Esophagus (tissue), 2 donors: ENCODE data around the gene PHACTR3. TPM values are rescaled to one million over a fixed set of nuclear protein-coding genes. Genes with fewer than 3 reads are reported as not detected.
"Not testable (repeated sequence)": the region's sequence is repeated elsewhere in the genome, so short reads cannot be mapped to it uniquely, and the experiment has no call there.

ENCODE experiments used
- H3K27ac ChIP-seq, 2 donors: one replicate each; pipeline ENCODE4 v1.5.1; 2013; ENCODE audit warnings: low read depth in 2 of 2, mild to moderate bottlenecking in 2 of 2, inconsistent platforms in 1 of 2, low read length in 1 of 2, moderate library complexity in 1 of 2
- H3K27me3 ChIP-seq, 2 donors: one replicate each; pipeline ENCODE4 v1.6.1; 2013; ENCODE audit warnings: low read length in 2 of 2, control low read depth in 1 of 2, mild to moderate bottlenecking in 1 of 2; ENCODE audit not compliant: insufficient read depth in 2 of 2, control insufficient read depth in 1 of 2
- H3K36me3 ChIP-seq, 2 donors: one replicate each; pipeline ENCODE4 v1.6.1; 2013; ENCODE audit warnings: low read length in 1 of 2; ENCODE audit not compliant: control insufficient read depth in 2 of 2, insufficient read depth in 2 of 2
- H3K4me1 ChIP-seq, 2 donors: one replicate each; pipeline ENCODE4 v1.6.1; 2013; ENCODE audit warnings: low read length in 1 of 2; ENCODE audit not compliant: control insufficient read depth in 2 of 2, insufficient read depth in 2 of 2
- H3K4me3 ChIP-seq, 2 donors: one replicate each; pipeline ENCODE4 v1.5.1; 2013; ENCODE audit warnings: low read length in 2 of 2, mild to moderate bottlenecking in 2 of 2, low read depth in 1 of 2, moderate library complexity in 1 of 2
- H3K9me3 ChIP-seq, 2 donors: one replicate each; pipeline ENCODE4 v1.6.1; 2013; ENCODE audit warnings: mild to moderate bottlenecking in 2 of 2, low read depth in 1 of 2, low read length in 1 of 2, moderate library complexity in 1 of 2; ENCODE audit not compliant: control insufficient read depth in 2 of 2, insufficient read depth in 1 of 2
- WGBS, 2 donors: extraction: QIAGEN DNeasy Blood & Tissue Kit; methylation state at CpG; one replicate each; pipeline ENCODE4 v1.1.7; 2013; 5-methylcytosine and 5-hydroxymethylcytosine counted together
- polyA plus RNA-seq, 2 donors: library from polyadenylated mRNA; stranded (reverse); fragments of 200-250 nt; gene quantifications; one replicate each; pipeline ENCODE4 v1.2.3, GENCODE V29; 2013
- donor health status: healthy with polysubstance abuse.
- donor health status: Bipolar disorder and iron deficiency.

The PHACTR3 gene
- polyA plus RNA-seq, 2 donors = 0.27 to 0.83 TPM

GRCh38 chr20:59850018-59850641, 245.8 kb downstream of the PHACTR3 start:
- no peak overlapping the region for H3K4me3 ChIP-seq

GRCh38 chr20:59856526-59856925, 252.2 kb downstream of the PHACTR3 start:
- H3K36me3 ChIP-seq, H3K9me3 ChIP-seq, H3K4me3 ChIP-seq, H3K27ac ChIP-seq, H3K27me3 ChIP-seq, H3K4me1 ChIP-seq: not testable (repeated sequence)
- 100% methylated on average over 1 of the region's 1 CpG; no CpG with 5 or more reads in 1 of the 2 donors for WGBS, 2 donors

More at GRCh38 chr20:59850018-59850641, 245.8 kb downstream of the PHACTR3 start:
- Histone ChIP-seq H3K36me3 (no peaks in the 10 kb centered on the region), H3K27ac (no peak overlapping the region), H3K4me1 (no peaks in the 10 kb centered on the region), H3K9me3 (no peaks in the 10 kb centered on the region), H3K27me3 (no peaks in the 10 kb centered on the region)
- WGBS, 2 donors = 63 to 70% methylated on average over 7 of the region's 7 CpGs

GRCh38 chr20:59856941-59857340, 252.6 kb downstream of the PHACTR3 start:
- 89 to 95% methylated on average over 5 of the region's 5 CpGs for WGBS, 2 donors
- H3K27me3 ChIP-seq, H3K4me3 ChIP-seq, H3K9me3 ChIP-seq, H3K4me1 ChIP-seq, H3K27ac ChIP-seq, H3K36me3 ChIP-seq: not testable (repeated sequence)

GRCh38 chr20:59857966-59858365, 253.6 kb downstream of the PHACTR3 start:
- H3K9me3 ChIP-seq = no peaks in the 10 kb centered on the region
- whole genome bisulfite sequencing, 2 donors = 90 to 95% methylated on average over 2 of the region's 2 CpGs
- no peaks in the 10 kb centered on the region for H3K4me1 ChIP-seq
- no peak overlapping the region for H3K4me3 ChIP-seq
- H3K36me3 ChIP-seq = no peaks in the 10 kb centered on the region
- no peaks in the 10 kb centered on the region for H3K27me3 ChIP-seq
- H3K27ac ChIP-seq = no peak overlapping the region

- Histone ChIP-seq H3K27me3 (no peaks in the 10 kb centered on the region), H3K27ac (no peak overlapping the region), H3K36me3 (no peaks in the 10 kb centered on the region), H3K4me3 (no peak overlapping the region), H3K9me3 (no peaks in the 10 kb centered on the region), H3K4me1 (no peaks in the 10 kb centered on the region)
- 88 to 90% methylated on average over 5 of the region's 5 CpGs for WGBS, 2 donors
Measured at GRCh38 chr20:59858425-59858824, 254.1 kb downstream of the PHACTR3 start.

GRCh38 chr20:59861401-59861800, 257.1 kb downstream of the PHACTR3 start:
- Histone ChIP-seq H3K4me1 (no peaks in the 10 kb centered on the region), H3K9me3 (no peaks in the 10 kb centered on the region), H3K27ac (no peak overlapping the region), H3K27me3 (no peaks in the 10 kb centered on the region), H3K36me3 (no peaks in the 10 kb centered on the region), H3K4me3 (no peak overlapping the region)
- WGBS, 2 donors = 80 to 83% methylated on average over 4 of the region's 4 CpGs

GRCh38 chr20:59863058-59863457, 258.7 kb downstream of the PHACTR3 start:
- no peaks in the 10 kb centered on the region for H3K27me3 ChIP-seq
- no peaks in the 10 kb centered on the region for H3K36me3 ChIP-seq
- H3K4me1 ChIP-seq = no peaks in the 10 kb centered on the region
- no peaks in the 10 kb centered on the region for H3K9me3 ChIP-seq
- H3K4me3 ChIP-seq = no peak overlapping the region
- H3K27ac ChIP-seq = no peak overlapping the region
- 88 to 97% methylated on average over 3 of the region's 3 CpGs for WGBS, 2 donors

GRCh38 chr20:59864726-59865125, 260.4 kb downstream of the PHACTR3 start:
- WGBS, 2 donors = 74 to 82% methylated on average over 1 of the region's 1 CpG
- no peaks in the 10 kb centered on the region for H3K27me3 ChIP-seq
- no peaks in the 10 kb centered on the region for H3K4me1 ChIP-seq
- H3K36me3 ChIP-seq = no peaks in the 10 kb centered on the region
- H3K4me3 ChIP-seq = no peak overlapping the region
- no peak overlapping the region for H3K27ac ChIP-seq
- no peaks in the 10 kb centered on the region for H3K9me3 ChIP-seq

GRCh38 chr20:59866338-59866737, 262.0 kb downstream of the PHACTR3 start:
- H3K9me3 ChIP-seq = no peaks in the 10 kb centered on the region
- H3K36me3 ChIP-seq = no peaks in the 10 kb centered on the region
- 86 to 88% methylated on average over 3 of the region's 3 CpGs for WGBS, 2 donors
- H3K27ac ChIP-seq = no peak overlapping the region
- H3K4me1 ChIP-seq = no peaks in the 10 kb centered on the region
- no peak overlapping the region for H3K4me3 ChIP-seq
- no peaks in the 10 kb centered on the region for H3K27me3 ChIP-seq

- no peak overlapping the region for H3K27ac ChIP-seq
- no peaks in the 10 kb centered on the region for H3K4me1 ChIP-seq
- H3K9me3 ChIP-seq = no peaks in the 10 kb centered on the region
- H3K4me3 ChIP-seq = no peak overlapping the region
- WGBS, 2 donors = 82 to 95% methylated on average over 1 of the region's 1 CpG
- no peaks in the 10 kb centered on the region for H3K27me3 ChIP-seq
- no peaks in the 10 kb centered on the region for H3K36me3 ChIP-seq
Measured at GRCh38 chr20:59871096-59871495, 266.8 kb downstream of the PHACTR3 start.
